NCI-H2029 (cell line): ENCODE results near the gene COL8A1.

Experiments used
- DNase-seq: peaks from one replicate; lab custom pipeline; 2025; lab: John Stamatoyannopoulos, UW

Gene COL8A1

DNA sequence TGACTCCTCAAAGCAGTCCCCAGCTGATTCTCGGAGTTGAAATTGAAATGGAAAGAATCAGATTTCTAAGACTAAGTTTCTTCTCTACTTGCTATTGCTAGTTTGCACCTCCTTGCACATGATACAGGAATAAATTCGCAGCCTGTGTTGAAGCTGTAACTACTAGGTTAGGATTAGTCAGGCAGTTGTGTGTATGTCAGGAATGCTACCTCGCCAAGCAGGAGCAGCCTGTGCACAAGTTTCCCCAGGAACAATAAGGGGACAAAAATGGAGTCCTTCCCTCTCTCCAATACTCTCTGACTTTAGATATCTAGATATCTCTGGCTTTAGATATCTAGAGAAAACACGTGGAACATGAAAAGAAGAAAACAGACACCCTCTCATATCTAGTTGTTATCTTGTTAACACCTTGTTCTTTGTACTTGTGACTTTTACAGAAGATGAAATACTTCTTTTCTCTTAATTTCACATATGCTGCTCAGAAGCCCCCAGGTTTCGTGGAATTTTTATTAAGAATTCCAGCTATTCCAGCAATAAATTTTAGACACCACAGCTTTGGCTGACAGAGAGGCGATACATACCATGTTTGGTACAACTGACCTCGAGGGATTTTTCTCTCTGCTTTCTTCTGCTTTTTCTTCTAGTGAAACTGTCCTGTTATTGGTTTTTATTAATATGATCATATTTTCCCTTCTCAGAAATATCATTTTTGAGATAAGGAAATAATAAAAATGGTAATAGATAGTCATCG is 123.2 kb downstream of the COL8A1 start:
- DNase-seq: no peak

DNA sequence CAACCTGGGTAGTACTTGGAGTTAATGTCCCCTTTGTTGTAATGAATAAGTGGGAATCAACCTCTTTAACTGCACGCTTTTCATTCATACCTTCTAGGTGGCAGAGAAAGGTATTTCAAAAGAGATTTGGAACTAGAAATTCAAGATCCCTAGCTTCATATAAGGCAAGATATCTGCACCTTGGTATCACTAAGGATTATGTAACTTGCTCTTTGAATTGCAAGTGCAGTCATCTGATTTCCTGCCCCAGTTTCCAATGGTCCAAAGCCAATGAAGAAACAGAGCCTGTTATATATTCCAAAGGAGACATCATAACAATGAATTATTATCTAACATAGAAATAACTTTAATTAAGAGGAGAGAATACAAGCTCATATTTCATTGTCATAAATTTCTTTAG is 124.5 kb downstream of the COL8A1 start:
- DNase-seq: no peak

DNA sequence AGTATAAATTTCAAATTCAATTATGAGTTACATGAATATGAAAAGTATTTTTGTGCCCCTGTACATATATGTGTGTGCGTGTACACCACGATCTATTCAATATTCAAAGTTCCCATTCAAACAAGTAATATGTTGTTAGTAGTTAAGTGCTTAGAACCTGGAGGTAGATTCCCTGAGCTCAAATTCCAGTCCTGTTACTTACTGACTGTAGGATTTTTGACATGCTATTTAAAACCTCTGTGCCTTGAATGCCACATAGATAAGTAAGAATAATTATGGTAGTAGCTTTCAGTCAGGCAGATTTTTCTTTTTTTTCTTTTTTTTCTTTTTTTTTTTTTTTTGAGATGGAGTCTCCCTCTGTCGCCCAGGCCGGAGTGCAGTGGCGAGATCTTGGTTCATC is 126.0 kb downstream of the COL8A1 start:
- DNase-seq: no peak

DNA sequence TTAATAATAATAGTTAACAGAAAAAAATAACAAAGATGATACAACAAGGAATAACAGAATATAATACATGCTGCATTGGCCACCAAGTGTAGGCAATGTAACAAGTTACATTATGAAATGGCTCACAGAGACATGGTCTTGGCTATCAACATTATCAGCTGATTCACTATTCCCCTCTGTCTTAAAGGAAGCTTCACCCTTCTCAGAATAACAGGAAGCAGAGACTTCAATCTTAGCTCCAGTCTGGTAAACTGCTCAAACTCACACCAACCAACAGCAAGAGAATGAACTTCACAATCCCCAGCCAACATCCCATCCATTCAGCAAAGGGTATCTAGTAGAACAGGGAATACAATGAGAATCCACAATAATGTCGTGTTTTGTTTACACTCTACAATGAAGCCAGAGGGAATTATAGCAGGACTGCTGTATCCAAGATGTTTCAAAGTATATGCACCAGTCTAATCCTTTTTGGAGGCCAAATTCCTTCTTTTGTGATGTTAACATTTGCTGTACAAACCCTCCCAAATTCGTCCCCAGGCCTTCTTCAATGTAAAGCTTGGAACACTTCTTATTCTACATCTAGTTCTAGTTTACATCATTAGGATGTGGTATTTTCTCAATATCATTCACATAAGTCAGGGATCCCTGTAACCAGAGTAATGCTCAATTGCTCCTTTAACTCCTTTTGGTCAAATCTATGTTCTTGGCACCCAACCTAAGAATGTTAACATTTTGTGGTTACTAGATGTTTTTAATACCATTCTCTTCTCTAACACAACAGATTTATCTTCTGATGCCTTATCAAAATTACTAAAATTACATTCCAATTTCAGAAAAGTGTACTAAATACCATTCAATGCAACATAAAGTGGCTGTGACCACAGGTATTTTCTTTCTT is 126.9 kb downstream of the COL8A1 start:
- no peak for DNase-seq

DNA sequence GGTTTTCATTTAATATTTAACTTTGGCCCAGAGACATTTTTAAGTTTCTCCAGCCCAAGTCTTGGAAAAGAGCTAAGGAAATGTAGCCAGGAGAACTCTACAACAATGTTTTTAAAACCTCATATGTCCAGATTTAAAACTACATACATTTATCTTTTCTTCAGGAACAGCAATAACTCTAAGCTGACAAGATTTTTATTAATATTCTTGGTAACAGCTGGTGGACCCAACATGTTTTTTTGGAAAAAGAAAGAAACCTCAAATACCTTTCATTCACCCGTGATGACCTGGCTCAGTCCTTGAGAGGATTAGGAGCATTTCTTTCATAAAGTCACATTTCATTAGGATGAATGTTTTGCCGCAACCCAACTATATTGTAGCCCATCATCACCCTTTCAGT is 128.9 kb downstream of the COL8A1 start:
- no peak for DNase-seq

DNA sequence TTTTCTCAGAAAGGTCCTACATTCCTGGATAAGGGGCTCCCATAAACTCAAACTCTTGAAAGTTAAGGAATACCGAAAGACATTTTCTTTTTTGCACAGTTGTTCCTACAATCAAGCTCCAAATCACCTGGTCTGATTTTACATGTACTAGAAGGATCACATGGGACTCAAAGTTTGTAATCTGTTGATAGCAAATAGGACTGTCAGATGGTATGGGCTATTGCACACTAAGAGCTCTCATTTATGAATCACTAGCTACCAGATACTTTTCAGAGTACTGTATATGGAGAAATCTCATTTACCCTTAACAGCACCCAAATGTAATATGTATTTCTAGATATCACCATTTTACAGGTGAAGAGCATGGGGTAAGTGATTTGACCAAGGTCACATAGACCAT is 129.7 kb downstream of the COL8A1 start:
- DNase-seq: no peak

DNA sequence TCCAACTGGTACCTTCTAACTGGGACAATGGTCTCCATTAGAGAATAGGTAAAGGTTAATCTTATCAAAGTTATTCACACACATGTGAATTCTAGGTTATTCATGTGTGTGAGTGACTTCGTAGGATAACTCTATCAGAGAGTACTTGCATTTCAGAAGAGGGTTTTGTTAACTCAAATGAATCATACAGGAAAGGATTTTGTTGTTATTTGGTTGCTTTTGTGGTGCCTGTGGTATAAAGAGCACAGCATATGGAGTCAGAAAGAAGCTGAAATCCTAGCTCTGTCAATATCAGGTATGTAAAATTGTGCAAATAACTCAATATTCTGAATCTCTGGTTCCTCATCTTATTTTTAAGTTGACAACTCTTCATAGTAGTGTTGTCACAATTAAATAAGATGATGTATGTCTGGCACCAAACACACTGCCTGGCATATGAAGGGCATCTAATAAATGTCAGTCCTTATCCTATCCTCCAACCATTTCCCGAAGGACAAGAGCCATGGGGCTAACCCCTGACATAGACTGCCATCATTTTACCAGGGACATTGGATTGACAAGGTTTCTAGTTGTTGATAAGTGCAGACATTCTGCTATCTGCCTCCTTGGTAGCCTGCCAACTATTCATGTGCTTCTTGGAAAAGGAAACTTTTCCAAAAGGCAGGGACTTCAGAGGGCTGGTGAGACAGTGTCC is 130.6 kb downstream of the COL8A1 start:
- no peak for DNase-seq

DNA sequence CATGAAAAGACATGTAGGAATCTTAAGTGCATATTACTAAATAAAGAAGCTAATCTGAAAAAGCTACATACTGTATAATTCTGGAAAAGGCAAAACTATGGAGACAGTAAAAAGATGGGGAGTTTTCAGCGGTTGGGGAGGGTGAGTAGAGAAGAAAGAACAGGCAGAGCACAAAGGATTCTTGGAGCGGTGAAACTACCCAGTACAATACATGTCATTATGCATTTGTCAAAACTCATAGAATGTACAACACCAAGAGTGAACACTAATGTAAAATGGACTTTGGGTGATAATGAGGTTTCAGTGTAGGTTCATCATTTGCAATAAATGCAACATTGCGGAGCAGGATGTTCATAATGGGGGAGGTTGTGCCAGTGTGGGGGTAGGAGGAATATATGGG is 133.8 kb downstream of the COL8A1 start:
- no peak for DNase-seq

DNA sequence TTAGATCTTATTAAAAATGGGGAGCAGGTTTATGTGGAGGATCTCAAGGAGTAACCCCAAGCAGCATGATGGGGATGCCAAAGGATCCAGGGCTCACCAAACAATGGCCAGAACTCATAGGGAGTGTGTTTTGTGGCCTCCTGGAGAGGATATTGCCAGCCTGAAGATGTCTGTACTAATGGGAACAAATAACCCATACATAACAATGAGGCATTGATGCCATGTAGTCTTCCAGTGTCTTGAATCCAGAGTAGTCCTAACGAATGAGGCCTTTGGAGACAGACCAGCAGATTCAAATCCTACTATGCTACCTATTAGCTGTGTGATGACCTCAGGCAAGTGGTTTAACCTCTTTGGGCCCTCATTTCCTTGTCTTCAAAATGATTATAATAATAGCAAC is 134.3 kb downstream of the COL8A1 start:
- no peak for DNase-seq

DNA sequence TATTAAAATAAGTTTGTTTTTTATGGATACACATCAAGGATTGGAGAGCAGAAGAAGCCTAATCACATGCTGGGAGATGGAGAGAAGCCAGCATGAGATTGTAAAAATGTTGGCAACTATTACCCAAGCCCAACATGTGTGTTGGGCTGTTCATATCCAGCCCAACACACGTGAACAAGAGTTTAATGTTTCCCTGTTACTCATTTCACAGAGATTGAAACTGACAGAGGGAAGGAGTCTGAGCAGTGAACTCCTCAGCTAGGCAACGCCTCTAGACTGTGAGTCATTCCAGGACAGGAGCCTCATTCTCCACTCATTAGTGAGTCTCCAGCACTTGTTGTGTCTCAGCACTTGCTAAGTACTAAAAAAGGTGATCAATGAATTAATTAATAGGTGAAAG is 136.1 kb downstream of the COL8A1 start:
- DNase-seq: no peak

DNA sequence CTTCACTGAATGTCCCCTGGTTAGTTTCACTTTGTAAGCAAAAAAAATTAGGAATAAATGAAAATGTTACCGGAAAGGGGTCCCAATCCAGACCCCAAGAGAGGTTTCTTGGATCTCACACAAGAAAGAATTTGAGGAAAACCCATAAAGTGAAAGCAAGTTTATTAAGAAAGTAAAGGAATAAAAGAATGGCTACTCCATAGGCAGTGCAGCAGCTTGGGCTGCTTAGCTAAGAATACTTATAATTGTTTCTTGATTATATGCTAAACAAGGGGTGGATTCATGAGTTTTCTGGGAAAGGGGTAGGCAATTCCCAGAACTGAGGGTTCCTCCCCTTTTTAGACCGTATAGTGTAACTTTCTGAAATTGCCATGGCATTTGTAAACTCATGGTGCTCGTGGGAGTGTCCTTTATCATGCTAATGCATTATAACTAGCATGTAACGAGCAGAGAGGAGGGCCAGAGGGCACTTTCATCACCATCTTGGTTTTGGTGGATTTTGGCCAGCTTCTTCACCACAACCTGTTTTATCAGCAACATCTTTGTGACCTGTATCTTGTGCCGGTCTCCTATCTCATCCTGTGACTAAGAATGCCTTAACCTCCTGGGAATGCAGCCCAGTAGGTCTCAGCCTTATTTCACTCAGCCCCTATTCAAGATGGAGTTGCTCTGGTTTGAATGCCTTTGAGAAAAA is 138.3 kb downstream of the COL8A1 start:
- DNase-seq: no peak

DNA sequence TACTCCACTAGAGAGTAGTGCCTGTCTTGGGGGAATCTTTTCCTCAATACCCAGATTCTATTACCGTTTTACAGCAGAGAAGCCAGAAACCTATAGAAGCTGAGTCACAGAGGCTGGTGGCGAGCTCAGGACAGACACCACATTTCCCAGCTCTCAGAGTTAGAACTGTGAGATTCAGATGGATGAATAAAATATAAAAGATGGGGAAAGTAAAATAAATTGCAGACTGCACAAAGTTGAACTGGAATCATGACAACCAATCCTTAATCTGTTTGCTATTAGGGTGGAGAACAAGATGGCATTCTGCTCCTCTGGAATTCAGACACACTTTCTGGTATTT is 138.8 kb downstream of the COL8A1 start:
- DNase-seq: no peak

DNA sequence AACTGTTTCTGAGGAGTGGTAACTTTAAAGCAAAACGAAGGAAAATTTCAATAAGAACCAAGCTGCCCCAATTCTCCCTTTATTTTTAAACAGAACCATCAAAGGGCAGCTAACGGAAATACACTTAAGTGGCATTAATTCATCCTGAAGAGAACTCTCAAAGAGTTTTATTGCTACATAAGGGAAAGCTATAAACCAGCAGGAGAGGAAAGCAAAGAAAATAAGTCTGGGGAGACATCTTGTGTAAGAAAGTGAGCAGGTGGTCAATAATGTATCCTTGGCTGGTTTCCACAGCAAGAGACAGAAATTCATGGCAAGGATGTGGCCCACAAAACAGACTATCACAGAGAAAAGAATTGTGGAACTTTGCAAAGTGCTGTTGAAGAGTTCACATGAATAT is 139.3 kb downstream of the COL8A1 start:
- no peak for DNase-seq

DNA sequence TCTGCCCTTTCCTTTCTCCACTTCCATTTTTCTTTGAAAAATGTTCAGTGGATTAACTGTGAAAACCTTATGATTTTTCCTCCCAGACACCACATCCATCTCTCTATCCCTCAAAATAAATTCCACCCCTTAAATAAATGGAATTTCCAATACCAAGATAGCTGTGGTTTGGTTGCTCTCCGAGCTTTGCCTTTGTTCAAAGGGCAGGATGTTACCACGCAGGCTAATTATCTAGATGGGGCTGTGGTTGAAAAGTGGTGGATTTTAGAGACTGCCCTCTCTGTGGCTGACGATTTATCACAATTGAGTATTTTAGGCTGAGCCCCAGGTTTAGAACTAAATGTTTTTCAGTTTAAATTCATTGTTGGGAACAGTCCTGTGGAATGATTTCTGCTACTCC is 142.4 kb downstream of the COL8A1 start:
- no peak for DNase-seq

DNA sequence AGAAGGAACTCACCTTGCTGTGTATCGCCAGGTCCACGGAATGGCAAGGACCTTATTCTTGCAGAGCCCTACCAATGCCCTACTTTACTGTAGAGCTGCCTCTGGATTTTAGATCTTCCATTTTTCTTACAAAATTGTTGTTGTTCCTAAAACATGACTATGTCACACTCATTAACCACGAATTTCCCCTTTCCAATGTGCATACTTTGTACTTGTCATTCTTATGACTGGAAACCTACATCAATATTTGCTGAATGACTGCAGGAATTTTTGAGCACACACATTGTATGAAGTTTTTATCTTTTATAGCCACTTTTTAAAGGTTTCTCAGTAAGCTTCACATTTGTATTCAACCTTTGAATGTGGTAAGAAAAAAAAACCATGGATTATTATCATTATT is 143.4 kb downstream of the COL8A1 start:
- no peak for DNase-seq

DNA sequence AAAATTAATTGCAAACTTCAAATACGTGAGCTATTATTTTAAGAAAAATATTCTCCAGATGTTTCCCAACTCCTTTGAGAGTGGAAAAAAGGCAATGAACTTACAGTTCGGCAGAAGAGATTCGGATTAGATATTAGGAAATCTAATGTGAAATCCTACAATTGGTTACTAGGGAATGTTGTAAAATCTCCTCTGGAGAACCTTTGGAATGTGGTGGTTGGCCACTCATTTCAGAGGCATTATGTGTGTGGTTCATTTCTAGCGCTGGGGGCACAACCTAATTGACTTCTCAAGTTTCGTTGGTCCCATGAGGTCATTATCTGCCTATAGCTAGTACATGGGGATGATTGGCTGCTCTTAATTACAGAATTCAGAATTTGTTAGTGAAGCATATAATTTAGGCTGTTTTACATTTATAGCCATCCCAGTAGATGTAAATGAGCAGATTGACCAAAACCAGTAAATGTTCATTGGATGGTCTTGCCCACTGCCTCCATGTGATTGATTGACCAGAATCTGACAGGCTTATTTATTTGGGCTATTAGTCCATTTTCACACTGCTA is 144.7 kb downstream of the COL8A1 start:
- DNase-seq: no peak

DNA sequence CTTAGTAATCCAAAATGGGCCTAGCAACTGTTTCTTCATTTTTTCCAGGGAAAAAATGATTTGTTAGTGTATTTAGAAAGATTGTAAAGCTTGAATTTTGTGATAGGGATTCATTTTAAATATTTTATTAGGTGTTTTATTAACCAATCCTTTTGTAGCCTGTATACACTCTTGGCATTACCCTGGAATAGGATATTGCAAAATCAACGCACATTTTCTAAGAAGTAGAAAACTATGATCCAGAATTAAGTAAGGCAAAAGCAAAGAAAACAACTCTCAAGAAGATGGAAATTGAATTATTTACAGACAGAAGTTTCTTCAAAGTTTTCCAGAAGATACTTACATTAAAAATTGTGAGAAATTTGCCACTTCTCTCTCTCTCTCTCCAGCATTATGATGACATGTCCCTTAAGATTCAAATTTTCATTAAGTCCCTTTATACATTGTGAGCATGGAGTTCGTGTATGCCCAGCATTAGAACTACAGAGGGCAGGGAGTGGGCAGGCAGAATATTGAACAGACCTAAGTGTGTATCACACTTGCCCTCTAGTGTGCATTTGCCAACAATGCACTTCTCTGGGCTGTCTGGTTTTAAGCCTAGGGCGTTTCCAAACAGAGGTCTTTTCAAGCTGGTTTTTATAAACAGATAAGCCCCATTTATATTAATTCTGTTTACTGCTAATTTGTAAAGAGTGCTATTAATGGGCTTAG is 150.8 kb downstream of the COL8A1 start:
- no peak for DNase-seq

DNA sequence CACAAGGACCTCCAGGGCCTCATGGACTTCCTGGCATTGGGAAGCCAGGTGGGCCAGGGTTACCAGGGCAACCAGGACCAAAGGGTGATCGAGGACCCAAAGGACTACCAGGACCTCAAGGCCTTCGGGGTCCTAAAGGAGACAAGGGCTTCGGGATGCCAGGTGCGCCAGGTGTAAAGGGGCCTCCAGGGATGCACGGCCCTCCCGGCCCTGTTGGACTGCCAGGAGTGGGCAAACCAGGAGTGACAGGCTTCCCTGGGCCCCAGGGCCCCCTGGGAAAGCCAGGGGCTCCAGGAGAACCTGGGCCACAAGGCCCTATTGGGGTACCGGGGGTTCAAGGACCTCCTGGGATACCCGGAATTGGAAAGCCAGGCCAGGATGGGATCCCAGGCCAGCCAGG is 156.1 kb downstream of the COL8A1 start:
- DNase-seq: no peak

DNA sequence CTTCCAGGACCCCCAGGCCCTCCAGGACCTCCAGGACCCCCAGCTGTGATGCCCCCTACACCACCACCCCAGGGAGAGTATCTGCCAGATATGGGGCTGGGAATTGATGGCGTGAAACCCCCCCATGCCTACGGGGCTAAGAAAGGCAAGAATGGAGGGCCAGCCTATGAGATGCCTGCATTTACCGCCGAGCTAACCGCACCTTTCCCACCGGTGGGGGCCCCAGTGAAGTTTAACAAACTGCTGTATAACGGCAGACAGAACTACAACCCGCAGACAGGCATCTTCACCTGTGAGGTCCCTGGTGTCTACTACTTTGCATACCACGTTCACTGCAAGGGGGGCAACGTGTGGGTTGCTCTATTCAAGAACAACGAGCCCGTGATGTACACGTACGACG is 157.2 kb downstream of the COL8A1 start:
- no peak for DNase-seq

DNA sequence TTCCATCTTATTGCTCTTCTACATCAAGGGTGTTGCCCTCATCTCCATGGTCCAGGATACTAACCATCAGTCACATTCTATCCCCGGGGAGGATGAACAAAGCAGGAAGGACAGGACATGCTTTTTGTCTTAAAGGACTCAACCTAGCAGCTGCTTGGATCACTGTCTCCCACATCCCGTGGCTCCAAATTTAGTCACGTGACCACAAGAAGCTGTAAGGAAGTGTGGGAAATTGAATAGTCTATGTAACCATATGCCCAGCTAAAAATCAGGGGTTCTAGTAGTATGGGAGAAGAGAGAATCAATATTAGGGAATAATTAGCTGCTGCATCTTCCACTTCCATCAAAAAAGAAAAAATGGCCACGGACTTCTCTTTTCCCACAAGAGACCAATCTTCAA is 161.0 kb downstream of the COL8A1 start:
- DNase-seq: no peak

DNA sequence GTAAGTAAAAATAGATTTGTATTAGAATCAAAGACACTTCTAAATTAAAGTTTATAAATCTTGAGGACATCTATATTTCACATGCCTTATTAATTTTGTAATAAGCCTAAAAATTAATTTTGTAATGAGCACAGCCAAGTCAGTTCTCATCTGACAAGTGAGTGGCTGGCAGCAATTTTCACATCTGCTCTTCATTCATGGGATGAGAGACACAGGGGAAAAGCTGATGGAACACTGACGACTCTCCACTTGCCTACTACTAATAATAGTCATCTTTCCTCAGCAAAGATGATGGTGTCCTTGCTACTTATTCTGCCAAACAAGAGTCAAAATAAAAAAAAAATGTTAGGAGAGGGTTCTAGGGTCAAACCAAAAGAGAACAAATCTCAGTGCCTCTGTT is 164.9 kb downstream of the COL8A1 start:
- no peak for DNase-seq
